T-helper 2 cell treated with Interferon-gamma antibody and Interleukin-4, amounts not matched to agents 5 μg/mL and 100 μg/mL, for 36 hours (primary cell): ENCODE data around the gene NUDCD2.
A peak's percentile ranks its signal among the peaks of the same experiment; 100 is the strongest.

Experiments used
- DNase-seq: peaks from one replicate; pipeline ENCODE4 v3.0.0; 2021; ENCODE audit warnings: low spot score
- H3K27ac Mint-ChIP-seq: one replicate; pipeline ENCODE4 v1.8.0; 2021; ENCODE audit warnings: mild to moderate bottlenecking, mixed read lengths
- H3K27me3 Mint-ChIP-seq: one replicate; pipeline ENCODE4 v1.8.0; 2021; ENCODE audit warnings: low read depth, mixed read lengths
- H3K36me3 Mint-ChIP-seq: one replicate; pipeline ENCODE4 v1.8.0; 2021; ENCODE audit warnings: low read depth, mixed read lengths
- H3K4me1 Mint-ChIP-seq: one replicate; pipeline ENCODE4 v1.8.0; 2021; ENCODE audit warnings: low read depth, mixed read lengths
- H3K4me3 Mint-ChIP-seq: one replicate; pipeline ENCODE4 v1.8.0; 2022; ENCODE audit warnings: mild to moderate bottlenecking, moderate library complexity, mixed read lengths
- H3K9me3 Mint-ChIP-seq: one replicate; pipeline ENCODE4 v1.8.0; 2021; ENCODE audit warnings: mixed read lengths

NUDCD2 gene, protein sequence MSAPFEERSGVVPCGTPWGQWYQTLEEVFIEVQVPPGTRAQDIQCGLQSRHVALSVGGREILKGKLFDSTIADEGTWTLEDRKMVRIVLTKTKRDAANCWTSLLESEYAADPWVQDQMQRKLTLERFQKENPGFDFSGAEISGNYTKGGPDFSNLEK

GRCh38 chr5:163459819-163460561 lies at the start of gene NUDCD2:
TSS of gene NUDCD2 (minus strand) at chr5:163460102. CDS start at chr5:163460050, 52 bp downstream.
- Mint-ChIP-seq H3K4me3 (peak within 1 kb of the TSS; percentile 85), H3K36me3 (peaks cover 39% of the 10 kb centered on the region), H3K9me3 (no peaks in the 10 kb centered on the region), H3K27ac (peak within 1 kb of the TSS; percentile 96), H3K27me3 (peaks cover 3% of the 10 kb centered on the region), H3K4me1 (peaks cover 51% of the 10 kb centered on the region)
- DNase-seq = peak; percentile 93

DNA sequence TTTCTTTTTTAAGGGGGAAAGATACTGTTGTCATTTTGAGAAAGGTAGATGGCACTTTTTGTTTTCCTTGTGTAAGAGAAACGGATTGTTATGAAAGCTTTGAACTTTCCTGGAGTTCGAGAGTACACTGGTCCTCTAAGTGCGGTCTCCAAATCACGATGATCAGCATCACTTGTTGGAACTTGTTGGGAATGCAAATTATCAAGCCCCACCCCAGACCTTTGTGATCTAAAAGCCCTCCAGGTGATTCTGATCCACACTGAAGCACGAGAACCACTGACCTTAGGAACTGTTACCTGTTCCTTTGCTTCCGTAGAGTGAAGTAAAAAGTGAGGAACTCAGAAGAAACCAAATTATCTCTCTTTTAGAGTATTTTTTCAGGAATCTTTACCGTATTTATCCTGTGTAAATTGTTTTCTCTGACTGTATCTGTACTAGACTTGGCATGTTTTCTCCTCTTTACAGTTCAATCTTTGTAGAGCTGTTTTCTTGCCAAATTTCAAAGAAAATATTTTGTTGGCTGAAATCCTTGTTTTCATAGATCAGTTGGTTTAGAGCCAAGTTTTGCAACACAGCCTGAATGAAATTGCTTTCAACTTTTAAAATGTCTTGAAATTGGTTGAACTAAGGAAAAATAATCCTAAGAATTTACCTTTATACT lies 49.5 kb upstream of the NUDCD2 start:
- Mint-ChIP-seq H3K4me3 (peak overlapping the region; percentile 98), H3K36me3 (peaks cover 43% of the 10 kb centered on the region), H3K9me3 (no peaks in the 10 kb centered on the region), H3K27me3 (no peaks in the 10 kb centered on the region), H3K4me1 (peaks cover 50% of the 10 kb centered on the region), H3K27ac (peak overlapping the region; percentile 83)
- DNase-seq = no peak

DNA sequence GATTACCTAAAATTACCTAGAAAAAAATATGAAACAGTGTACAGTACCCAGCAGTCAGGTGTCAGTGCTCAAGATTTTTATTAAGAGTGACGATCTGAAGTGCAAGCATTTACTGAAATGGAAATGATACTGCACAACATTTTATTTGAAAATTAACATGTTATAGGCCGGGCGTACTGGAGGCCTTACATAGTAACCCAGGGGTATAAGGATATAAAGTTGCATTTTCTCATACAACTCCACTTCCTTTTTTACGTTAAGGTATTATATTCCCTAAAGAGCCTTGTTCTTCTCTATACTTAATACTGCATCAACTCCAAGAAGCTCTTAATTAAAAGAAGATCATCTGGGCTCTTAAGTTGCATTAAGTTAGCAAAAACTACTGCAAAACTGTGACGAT lies 48.9 kb upstream of the NUDCD2 start:
- H3K9me3 Mint-ChIP-seq = no peaks in the 10 kb centered on the region
- peaks cover 55% of the 10 kb centered on the region for H3K4me1 Mint-ChIP-seq

DNA sequence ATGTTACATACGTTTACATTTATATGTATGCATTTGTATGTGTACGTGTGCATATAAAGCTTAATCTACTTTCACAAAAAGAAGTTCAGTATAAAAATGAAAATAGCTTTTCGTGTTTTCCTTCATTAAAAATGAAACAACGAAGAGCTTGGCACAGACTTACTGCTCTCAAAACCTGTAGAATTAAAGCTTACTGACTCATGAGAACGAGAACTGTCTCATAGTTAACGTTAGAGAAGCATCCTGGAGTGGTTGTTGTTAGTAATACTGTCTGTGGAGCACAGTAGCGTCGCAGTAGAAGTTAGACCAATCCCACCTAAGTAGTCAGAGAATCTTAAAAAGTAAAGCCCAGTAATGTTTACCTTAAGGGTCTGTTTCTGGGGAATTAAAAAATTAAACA lies 46.8 kb upstream of the NUDCD2 start:
- DNase-seq = no peak
- H3K27ac Mint-ChIP-seq = peak overlapping the region; percentile 98
- H3K4me3 Mint-ChIP-seq = peak overlapping the region; percentile 98
- no peaks in the 10 kb centered on the region for H3K27me3 Mint-ChIP-seq
- H3K36me3 Mint-ChIP-seq = peaks cover 21% of the 10 kb centered on the region
- no peaks in the 10 kb centered on the region for H3K9me3 Mint-ChIP-seq
- H3K4me1 Mint-ChIP-seq = peaks cover 58% of the 10 kb centered on the region

More for the DNA sequence above, 48.9 kb upstream of the NUDCD2 start:
- Mint-ChIP-seq H3K4me3 (peak overlapping the region; percentile 98), H3K27me3 (no peaks in the 10 kb centered on the region), H3K27ac (peak overlapping the region; percentile 83), H3K36me3 (peaks cover 39% of the 10 kb centered on the region)
- no peak for DNase-seq

DNA sequence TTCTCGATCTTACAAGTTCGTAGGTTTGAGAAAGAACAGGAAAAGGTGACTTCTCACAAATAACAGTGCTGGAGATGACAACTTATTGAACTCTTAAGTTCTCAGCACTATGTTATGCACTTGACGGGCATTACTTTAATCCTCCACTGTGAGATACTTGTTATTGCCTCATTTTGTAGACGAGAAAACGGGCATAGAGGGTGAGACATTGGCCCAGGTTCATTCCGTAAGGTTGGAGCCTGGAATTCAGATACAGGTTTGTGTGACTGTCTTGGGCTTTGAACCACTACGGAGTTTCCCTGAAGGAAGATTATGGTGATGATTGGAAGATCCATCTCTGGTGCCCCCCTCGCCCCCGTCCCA lies 46.2 kb upstream of the NUDCD2 start:
- peaks cover 20% of the 10 kb centered on the region for H3K36me3 Mint-ChIP-seq
- H3K27me3 Mint-ChIP-seq = no peaks in the 10 kb centered on the region
- H3K4me1 Mint-ChIP-seq = peaks cover 57% of the 10 kb centered on the region
- H3K9me3 Mint-ChIP-seq = no peaks in the 10 kb centered on the region
- peak overlapping the region; percentile 98 for H3K27ac Mint-ChIP-seq
- H3K4me3 Mint-ChIP-seq = peak overlapping the region; percentile 98
- DNase-seq = no peak

DNA sequence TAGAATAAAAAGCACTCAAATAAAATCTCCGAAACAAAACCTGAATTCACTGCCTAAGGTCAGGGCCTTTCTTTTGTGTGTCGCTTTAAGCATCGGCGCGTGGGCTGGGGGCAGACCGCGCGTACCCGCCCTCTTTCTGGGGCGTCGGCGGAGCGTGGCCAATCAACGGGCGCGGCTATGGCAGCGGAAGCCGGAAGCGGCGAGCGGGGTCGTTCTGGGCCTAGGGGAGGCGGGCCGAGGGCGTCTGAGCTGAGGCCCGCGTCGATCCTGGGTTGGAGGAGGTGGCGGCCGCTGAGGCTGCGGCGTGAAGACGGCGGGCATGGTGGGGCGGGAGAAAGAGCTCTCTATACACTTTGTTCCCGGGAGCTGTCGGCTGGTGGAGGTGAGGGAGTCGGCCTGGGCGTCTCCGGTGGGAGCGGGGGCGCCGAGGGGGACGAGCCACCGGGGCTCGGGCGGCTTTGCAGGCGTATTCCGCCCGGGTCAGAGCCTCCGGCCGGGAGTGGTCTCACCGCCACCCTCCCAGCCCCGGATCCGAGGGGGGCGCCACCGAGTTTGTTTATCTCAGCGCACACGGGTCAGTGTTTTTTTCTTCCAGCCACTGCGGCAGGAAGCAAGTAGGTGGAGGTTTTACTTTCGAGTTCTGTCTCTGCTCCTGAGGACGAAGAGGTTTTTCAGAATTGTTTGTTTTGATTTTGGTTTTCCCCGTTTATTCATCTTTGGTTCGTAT lies 45.6 kb upstream of the NUDCD2 start, which contains the start of gene MAT2B:
TSS of gene MAT2B (plus strand) at position 252 of the 727 bp plus-strand sequence. CDS start at position 320, 68 bp downstream.
- H3K36me3 Mint-ChIP-seq = peaks cover 16% of the 10 kb centered on the region
- peak within 1 kb of the TSS; percentile 98 for H3K4me3 Mint-ChIP-seq
- no peaks in the 10 kb centered on the region for H3K9me3 Mint-ChIP-seq
- H3K4me1 Mint-ChIP-seq = peaks cover 52% of the 10 kb centered on the region
- DNase-seq = peak; percentile 96
- peak within 1 kb of the TSS; percentile 98 for H3K27ac Mint-ChIP-seq
- no peaks in the 10 kb centered on the region for H3K27me3 Mint-ChIP-seq

GRCh38 chr5:163505049-163505367 lies 45.1 kb upstream of the NUDCD2 start:
- H3K36me3 Mint-ChIP-seq = peaks cover 16% of the 10 kb centered on the region
- no peak for DNase-seq
- peak overlapping the region; percentile 98 for H3K4me3 Mint-ChIP-seq
- H3K4me1 Mint-ChIP-seq = peaks cover 50% of the 10 kb centered on the region
- H3K27me3 Mint-ChIP-seq = no peaks in the 10 kb centered on the region
- no peaks in the 10 kb centered on the region for H3K9me3 Mint-ChIP-seq
- H3K27ac Mint-ChIP-seq = peak overlapping the region; percentile 98

DNA sequence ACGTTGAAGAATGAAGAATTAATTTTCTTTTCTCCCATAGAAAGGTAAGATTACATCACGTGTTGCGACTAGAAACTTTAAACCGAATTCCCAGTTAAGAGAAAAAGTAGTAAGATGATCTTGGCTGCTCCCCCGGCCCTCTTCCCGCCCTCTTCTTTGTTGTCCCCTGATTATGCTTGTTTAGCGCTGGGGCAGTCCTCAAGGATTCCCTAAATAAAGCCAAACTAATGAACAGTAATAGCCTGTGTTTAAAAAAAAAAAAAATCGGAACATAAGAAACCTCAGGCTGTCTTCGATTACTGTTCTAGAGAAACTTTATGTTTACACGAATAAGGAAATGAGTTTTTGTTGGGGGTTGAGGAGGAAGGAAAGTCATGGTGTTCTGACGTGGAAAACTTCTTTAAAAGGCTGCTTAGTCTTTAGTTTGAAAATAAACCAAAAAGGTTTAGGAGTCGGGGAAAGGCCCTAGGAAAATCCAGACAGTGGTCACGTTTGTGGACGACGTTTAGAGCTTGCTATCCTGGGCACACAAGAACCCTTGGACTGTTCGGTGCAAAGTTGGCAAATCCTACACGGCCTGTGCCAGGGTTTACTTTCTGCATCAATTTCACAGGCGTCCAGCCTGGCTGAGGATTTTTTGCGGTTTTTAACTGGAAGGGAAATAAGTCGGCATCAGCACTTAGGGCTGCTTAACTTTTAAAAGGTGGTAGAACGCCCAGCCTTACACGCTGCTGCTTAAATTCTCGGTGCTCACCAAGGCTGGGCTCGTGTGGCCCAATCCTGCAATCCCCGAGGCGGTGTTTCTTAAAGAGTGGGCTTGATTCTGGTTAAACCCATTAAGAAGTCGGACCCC lies 44.4 kb upstream of the NUDCD2 start:
- Mint-ChIP-seq H3K9me3 (no peaks in the 10 kb centered on the region), H3K4me3 (peak overlapping the region; percentile 98), H3K27me3 (no peaks in the 10 kb centered on the region), H3K4me1 (peaks cover 44% of the 10 kb centered on the region), H3K36me3 (peaks cover 13% of the 10 kb centered on the region), H3K27ac (peak overlapping the region; percentile 98)
- peak; percentile 55 for DNase-seq

DNA sequence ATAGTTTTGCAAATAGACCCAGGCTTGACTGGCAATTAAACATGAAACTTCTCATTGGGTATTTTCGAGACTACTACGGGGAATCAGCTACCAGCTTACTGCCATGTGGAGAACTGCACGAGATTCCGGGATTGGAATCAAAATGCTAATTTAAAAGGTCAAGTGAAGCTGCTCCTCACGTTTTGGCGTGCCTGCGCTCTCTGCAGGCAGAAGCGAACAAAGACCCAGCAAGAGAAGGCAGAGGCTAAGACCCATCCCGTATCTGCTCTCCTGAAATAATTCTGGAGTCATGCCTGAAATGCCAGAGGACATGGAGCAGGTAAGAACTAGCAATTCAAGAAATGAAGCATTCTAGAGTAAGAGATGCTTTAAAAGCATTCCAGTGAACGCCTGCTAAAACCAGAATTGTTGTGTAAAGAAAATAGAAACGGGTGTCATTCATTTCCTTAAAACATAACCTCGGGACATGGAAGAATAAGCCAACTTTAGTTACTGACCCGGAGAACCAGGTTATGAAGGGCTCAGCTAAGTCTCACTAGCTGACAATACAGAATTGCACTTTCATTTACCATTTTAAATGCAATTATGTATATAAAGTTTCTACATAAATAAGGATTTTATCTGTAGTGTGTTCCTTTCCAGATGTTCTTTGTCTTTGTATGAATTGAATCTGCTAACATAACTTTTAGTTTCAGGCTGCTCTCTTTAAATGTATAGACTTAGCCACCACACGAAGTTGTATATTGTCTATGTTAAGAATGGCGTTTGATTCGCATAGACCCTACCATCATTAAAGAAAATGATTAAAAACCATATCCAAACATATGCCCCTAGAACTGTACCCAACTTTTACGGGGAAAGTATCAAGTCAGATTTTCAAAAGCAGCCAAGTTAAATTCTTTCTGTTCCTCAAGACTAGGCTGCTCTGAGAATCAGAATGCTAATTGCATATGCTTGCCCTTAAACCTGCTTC lies 43.5 kb upstream of the NUDCD2 start:
- DNase-seq = peak; percentile 45
- Mint-ChIP-seq H3K27me3 (no peaks in the 10 kb centered on the region), H3K9me3 (no peaks in the 10 kb centered on the region), H3K4me1 (peaks cover 35% of the 10 kb centered on the region), H3K4me3 (peak overlapping the region; percentile 98), H3K27ac (peak overlapping the region; percentile 98), H3K36me3 (peaks cover 8% of the 10 kb centered on the region)

DNA sequence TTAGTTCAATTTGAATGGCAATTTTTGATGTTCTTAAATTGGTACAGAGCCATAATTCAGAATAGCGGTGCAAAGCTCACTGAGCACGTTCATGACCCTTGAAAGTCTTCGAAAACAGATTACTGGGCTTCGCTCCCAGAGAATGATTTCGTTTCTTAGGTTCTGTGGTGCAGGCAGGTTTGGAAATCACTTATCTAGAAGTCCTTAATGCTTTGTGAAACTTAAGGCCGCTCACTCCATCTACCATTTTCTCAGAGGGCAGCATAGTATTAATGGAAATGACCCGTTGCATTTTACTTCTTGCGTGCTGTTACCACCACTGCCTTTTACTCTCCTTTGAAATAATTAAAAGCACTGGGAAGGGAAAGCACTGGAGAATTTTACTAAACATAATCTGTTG lies 42.6 kb upstream of the NUDCD2 start:
- Mint-ChIP-seq H3K27ac (no peak overlapping the region), H3K36me3 (peaks cover 5% of the 10 kb centered on the region), H3K9me3 (no peaks in the 10 kb centered on the region), H3K4me1 (peaks cover 26% of the 10 kb centered on the region), H3K27me3 (no peaks in the 10 kb centered on the region), H3K4me3 (peak overlapping the region; percentile 98)
- no peak for DNase-seq

DNA sequence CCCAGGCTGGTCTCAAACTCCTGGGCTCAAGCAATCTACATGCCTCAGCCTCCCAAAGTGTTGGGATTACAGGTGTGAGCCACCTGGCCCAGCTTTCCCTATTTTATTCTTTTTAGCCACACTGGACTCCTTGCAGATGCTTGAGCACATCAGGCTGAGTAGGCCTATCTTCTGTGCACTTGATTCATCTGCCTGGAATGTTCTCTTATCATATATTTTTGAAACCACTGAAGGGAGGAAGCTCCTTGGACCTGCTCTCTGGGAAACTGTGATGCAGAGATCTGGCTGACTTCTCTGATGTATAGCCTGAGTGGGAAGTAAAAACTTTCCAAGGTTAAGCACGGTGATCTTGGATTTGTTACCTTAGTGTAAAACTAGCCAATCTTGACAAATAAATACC lies 39.0 kb upstream of the NUDCD2 start:
- H3K9me3 Mint-ChIP-seq = no peaks in the 10 kb centered on the region
- no peaks in the 10 kb centered on the region for H3K27me3 Mint-ChIP-seq
- H3K27ac Mint-ChIP-seq = no peak overlapping the region

DNA sequence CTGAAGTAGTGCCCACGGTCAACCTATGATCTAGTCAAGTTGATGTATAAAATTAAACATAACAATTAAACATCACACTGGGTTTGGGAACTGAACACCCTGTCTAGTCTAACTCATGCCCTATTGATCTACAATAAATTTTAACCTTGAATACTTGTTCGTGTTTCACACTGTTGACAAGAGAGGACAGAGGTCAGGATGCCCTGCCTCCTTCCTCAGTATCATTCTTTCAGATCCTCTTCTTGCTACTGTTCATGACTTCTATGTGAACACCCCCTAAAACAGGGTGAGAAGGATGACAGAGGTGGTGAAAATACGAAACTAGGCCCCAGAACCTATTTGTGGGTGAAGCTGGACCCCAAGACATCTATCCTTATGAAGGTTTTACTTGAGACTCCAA lies 37.4 kb upstream of the NUDCD2 start:
- H3K36me3 Mint-ChIP-seq = peaks cover 4% of the 10 kb centered on the region
- H3K4me3 Mint-ChIP-seq = no peak overlapping the region
- peaks cover under 1% of the 10 kb centered on the region for H3K4me1 Mint-ChIP-seq
- no peaks in the 10 kb centered on the region for H3K9me3 Mint-ChIP-seq
- no peaks in the 10 kb centered on the region for H3K27me3 Mint-ChIP-seq
- no peak overlapping the region for H3K27ac Mint-ChIP-seq
- DNase-seq = no peak

More for the DNA sequence above, 39.0 kb upstream of the NUDCD2 start:
- Mint-ChIP-seq H3K4me1 (peaks cover 13% of the 10 kb centered on the region), H3K36me3 (no peaks in the 10 kb centered on the region), H3K4me3 (no peak overlapping the region)
- DNase-seq = no peak
